Hepatocyte (in vitro differentiated cells): ENCODE data around the gene GCC1. TPM values are rescaled to one million over a fixed set of nuclear protein-coding genes. Genes with fewer than 3 reads are reported as not detected.

Experiments
- DNase-seq: peaks from one replicate; pipeline ENCODE4 v3.0.0-alpha.2; 2016; ENCODE audit warnings: low spot score
- H2AFZ ChIP-seq: fragments of 200-600 bp; sonication (generic); 2 replicates; pipeline ENCODE4 v1.6.0; 2016; ENCODE audit warnings: antibody characterized with exemption, mild to moderate bottlenecking
- H3K27ac ChIP-seq: fragments of 200-600 bp; sonication (generic); 2 replicates; pipeline ENCODE4 v1.5.1; 2016; ENCODE audit warnings: mild to moderate bottlenecking
- H3K27me3 ChIP-seq: fragments of 200-600 bp; sonication (generic); 2 replicates; pipeline ENCODE4 v1.6.1; 2016
- H3K36me3 ChIP-seq: fragments of 200-600 bp; sonication (generic); replicated peaks from 2 replicates; pipeline ENCODE4 v1.5.1; 2016; ENCODE audit warnings: low read depth; ENCODE audit not compliant: insufficient read depth
- H3K4me1 ChIP-seq: fragments of 200-600 bp; sonication (generic); 2 replicates; pipeline ENCODE4 v1.5.1; 2016; ENCODE audit warnings: mild to moderate bottlenecking, moderate library complexity; ENCODE audit not compliant: insufficient read depth
- H3K4me2 ChIP-seq: fragments of 200-600 bp; sonication (generic); 2 replicates; pipeline ENCODE4 v1.6.0; 2016
- H3K4me3 ChIP-seq: fragments of 200-600 bp; sonication (generic); 2 replicates; pipeline ENCODE4 v1.5.1; 2016; ENCODE audit warnings: mild to moderate bottlenecking
- H3K79me2 ChIP-seq: fragments of 200-600 bp; sonication (generic); 2 replicates; pipeline ENCODE4 v1.6.0; 2017; ENCODE audit warnings: mild to moderate bottlenecking
- H3K9me2 ChIP-seq: fragments of 200-600 bp; sonication (generic); replicated peaks from 2 replicates; pipeline ENCODE4 v1.6.0; 2017; ENCODE audit warnings: mild to moderate bottlenecking; ENCODE audit not compliant: insufficient read depth
- H3K9me3 ChIP-seq: fragments of 200-600 bp; sonication (generic); 2 replicates; pipeline ENCODE4 v1.5.1; 2016; ENCODE audit warnings: low read depth, mild to moderate bottlenecking
- H4K20me1 ChIP-seq: fragments of 200-600 bp; sonication (generic); 2 replicates; pipeline ENCODE4 v1.6.0; 2016; ENCODE audit warnings: mild to moderate bottlenecking; ENCODE audit not compliant: insufficient read depth, poor library complexity, severe bottlenecking
- EZH2 ChIP-seq: fragments of 200-600 bp; sonication (generic); IDR thresholded peaks from 2 replicates; pipeline ENCODE4 v1.6.1; 2016; ENCODE audit warnings: antibody characterized with exemption, mild to moderate bottlenecking, borderline replicate concordance
- EZH2phosphoT487 ChIP-seq: fragments of 200-600 bp; sonication (generic); IDR thresholded peaks from one replicate; pipeline ENCODE4 v1.6.1; 2018; ENCODE audit warnings: antibody characterized with exemption, mild to moderate bottlenecking, low read depth, moderate library complexity; ENCODE audit not compliant: unreplicated experiment, severe bottlenecking
- whole genome bisulfite sequencing: methylation state at CpG from one replicate; pipeline ENCODE4 v1.1.6; 2016; ENCODE audit warnings: low lambda C conversion rate; ENCODE audit errors: missing lambda C conversion rate; 5-methylcytosine and 5-hydroxymethylcytosine counted together
- polyA plus RNA-seq: library from polyadenylated mRNA; unstranded; fragments of >200 nt; fragmentation: Nextera tagmentation; extraction: Ambion mirVana; gene quantifications from 2 replicates; pipeline ENCODE4 v1.2.1, GENCODE V29; 2016
- total RNA-seq: library from RNA; depleted of rRNA; stranded (reverse); fragments of >200 nt; gene quantifications from 2 replicates; pipeline ENCODE4 v1.2.3, GENCODE V29; 2014
- TF ChIP-seq, protein P1 (sequence below): fragments of 200-600 bp; sonication (generic); IDR thresholded peaks from 2 replicates; pipeline ENCODE4 v1.5.1; 2016; ENCODE audit warnings: antibody characterized with exemption, mild to moderate bottlenecking; ENCODE audit not compliant: poor library complexity

Gene GCC1
- total and polyA plus RNA-seq, 2 experiments from 2014 or later = 13.0 to 15.4 TPM

- DNase-seq = no peak
- H3K9me2 ChIP-seq = no peaks in the 10 kb centered on the region
- H3K27me3 ChIP-seq = no peaks in the 10 kb centered on the region
- no peaks in the 10 kb centered on the region for H3K4me1 ChIP-seq
- H3K4me2 ChIP-seq = no peak overlapping the region
- no peak overlapping the region for H3K27ac ChIP-seq
- 47% methylated on average over 3 of the region's 3 CpGs for WGBS
- H3K4me3 ChIP-seq = no peak overlapping the region
- H3K79me2 ChIP-seq = no peaks in the 10 kb centered on the region
- no peak overlapping the region for H2AFZ ChIP-seq
- no peaks in the 10 kb centered on the region for H4K20me1 ChIP-seq
- no peaks in the 10 kb centered on the region for H3K9me3 ChIP-seq
- no peaks in the 10 kb centered on the region for H3K36me3 ChIP-seq
- TF ChIP-seq EZH2phosphoT487 (no peak), EZH2 (no peak)
- TF ChIP-seq, protein P1, sequence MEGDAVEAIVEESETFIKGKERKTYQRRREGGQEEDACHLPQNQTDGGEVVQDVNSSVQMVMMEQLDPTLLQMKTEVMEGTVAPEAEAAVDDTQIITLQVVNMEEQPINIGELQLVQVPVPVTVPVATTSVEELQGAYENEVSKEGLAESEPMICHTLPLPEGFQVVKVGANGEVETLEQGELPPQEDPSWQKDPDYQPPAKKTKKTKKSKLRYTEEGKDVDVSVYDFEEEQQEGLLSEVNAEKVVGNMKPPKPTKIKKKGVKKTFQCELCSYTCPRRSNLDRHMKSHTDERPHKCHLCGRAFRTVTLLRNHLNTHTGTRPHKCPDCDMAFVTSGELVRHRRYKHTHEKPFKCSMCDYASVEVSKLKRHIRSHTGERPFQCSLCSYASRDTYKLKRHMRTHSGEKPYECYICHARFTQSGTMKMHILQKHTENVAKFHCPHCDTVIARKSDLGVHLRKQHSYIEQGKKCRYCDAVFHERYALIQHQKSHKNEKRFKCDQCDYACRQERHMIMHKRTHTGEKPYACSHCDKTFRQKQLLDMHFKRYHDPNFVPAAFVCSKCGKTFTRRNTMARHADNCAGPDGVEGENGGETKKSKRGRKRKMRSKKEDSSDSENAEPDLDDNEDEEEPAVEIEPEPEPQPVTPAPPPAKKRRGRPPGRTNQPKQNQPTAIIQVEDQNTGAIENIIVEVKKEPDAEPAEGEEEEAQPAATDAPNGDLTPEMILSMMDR = no peak
Measured at GRCh38 chr7:127628445-127628844, 43.0 kb upstream of the GCC1 start.

- no peak overlapping the region for H3K27ac ChIP-seq
- H4K20me1 ChIP-seq = no peaks in the 10 kb centered on the region
- DNase-seq = no peak
- H2AFZ ChIP-seq = no peak overlapping the region
- H3K9me3 ChIP-seq = no peaks in the 10 kb centered on the region
- H3K4me1 ChIP-seq = no peaks in the 10 kb centered on the region
- H3K79me2 ChIP-seq = no peaks in the 10 kb centered on the region
- peaks cover 23% of the 10 kb centered on the region for H3K27me3 ChIP-seq
- H3K4me3 ChIP-seq = no peak overlapping the region
- TF ChIP-seq EZH2 (no peak), EZH2phosphoT487 (no peak)
- TF ChIP-seq, protein P1 = no peak
- no peaks in the 10 kb centered on the region for H3K9me2 ChIP-seq
- H3K4me2 ChIP-seq = no peak overlapping the region
- no peaks in the 10 kb centered on the region for H3K36me3 ChIP-seq
Measured at GRCh38 chr7:127625331-127625730, 39.9 kb upstream of the GCC1 start.

- no peaks in the 10 kb centered on the region for H3K9me2 ChIP-seq
- DNase-seq = no peak
- H2AFZ ChIP-seq = no peak overlapping the region
- H3K4me3 ChIP-seq = no peak overlapping the region
- H3K27me3 ChIP-seq = peaks cover 70% of the 10 kb centered on the region
- H3K4me2 ChIP-seq = no peak overlapping the region
- no peaks in the 10 kb centered on the region for H3K79me2 ChIP-seq
- no peak overlapping the region for H3K27ac ChIP-seq
- H3K4me1 ChIP-seq = no peaks in the 10 kb centered on the region
- 4% methylated on average over 24 of the region's 24 CpGs for WGBS
- H3K36me3 ChIP-seq = no peaks in the 10 kb centered on the region
- no peaks in the 10 kb centered on the region for H4K20me1 ChIP-seq
- no peaks in the 10 kb centered on the region for H3K9me3 ChIP-seq
- no peak for TF ChIP-seq EZH2phosphoT487
- TF ChIP-seq, protein P1 = no peak
- TF ChIP-seq EZH2 = no peak
Measured at GRCh38 chr7:127620406-127621233, 35.2 kb upstream of the GCC1 start.
